ENCODE measurements around the gene OTOP2. TPM values are rescaled to one million over a fixed set of nuclear protein-coding genes. Genes with fewer than 3 reads are reported as not detected.

The OTOP2 gene
- total and polyA plus RNA-seq, 2 of the 4 experiments (the other 2 are of a cell fraction) = not detected

DNA sequence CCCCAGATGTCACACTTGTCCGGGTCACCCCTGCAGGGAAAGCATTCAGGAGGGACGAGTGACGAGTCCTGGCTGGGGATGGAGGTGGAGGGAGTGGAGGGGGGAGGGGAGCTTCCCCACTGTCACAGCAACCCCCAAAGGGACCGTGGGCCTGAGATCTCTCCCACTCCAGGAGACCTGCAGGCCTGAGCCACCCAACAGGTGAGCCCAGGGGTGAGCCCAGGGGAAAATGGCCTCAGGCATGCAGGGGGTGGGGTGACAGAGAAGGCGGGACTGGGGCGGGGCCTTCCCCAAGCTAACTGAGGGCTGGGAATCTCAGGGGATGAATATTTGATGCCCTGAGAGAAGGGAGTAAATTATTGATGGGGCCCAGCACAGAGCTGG, 3.4 kb upstream of the OTOP2 start:
- Histone ChIP-seq H4K91ac (ENCODE audit: insufficient read depth, low read depth, low read length) (no peak overlapping the region), H2BK120ac (ENCODE audit: low read depth, low read length) (no peak overlapping the region)
- POLR2A ChIA-PET (ENCODE audit: unreplicated experiment) = no interaction called here

More for the DNA sequence above, 3.4 kb upstream of the OTOP2 start:
- Histone ChIP-seq H2BK15ac (ENCODE audit: low read depth, low read length) (no peak overlapping the region), H3K56ac (ENCODE audit: extremely low read depth, insufficient read depth, low read length) (no peak overlapping the region), H3K4me1 (ENCODE audit: control insufficient read depth, insufficient read depth, low read length) (no peaks in the 10 kb centered on the region), H3K23ac (ENCODE audit: low read depth, low read length) (no peak overlapping the region), H3K18ac (ENCODE audit: low read depth, low read length) (no peak overlapping the region), H3K27me3 (ENCODE audit: control insufficient read depth, insufficient read depth, low read length) (peaks cover 74% of the 10 kb centered on the region), H4K5ac (ENCODE audit: low read depth, low read length) (no peak overlapping the region), H3K9me1 (ENCODE audit: insufficient read depth, low read length) (no peaks in the 10 kb centered on the region), H4K20me1 (ENCODE audit: insufficient read depth, low read length) (no peaks in the 10 kb centered on the region), H3K9ac (ENCODE audit: low read depth, low read length) (no peak overlapping the region), H2AFZ (replicated peaks; ENCODE audit: low read length, poor library complexity) (no peak overlapping the region), H2BK5ac (ENCODE audit: low read depth, low read length, poor library complexity, severe bottlenecking) (no peak overlapping the region), H4K8ac (ENCODE audit: low read depth in 2 of 2, low read length in 2 of 2) (no peak overlapping the region), H3K4me3 (ENCODE audit: insufficient read depth, low read depth, low read length) (no peak overlapping the region), H3K79me1 (ENCODE audit: low read depth in 1 of 2, low read length in 2 of 2) (no peaks in the 10 kb centered on the region), H3K9me3 (ENCODE audit: control insufficient read depth, insufficient read depth, low read length) (no peaks in the 10 kb centered on the region), H3K4ac (ENCODE audit: low read depth, low read length) (no peak overlapping the region), H2BK20ac (ENCODE audit: low read depth, low read length) (no peak overlapping the region), H3K27ac (ENCODE audit: insufficient read depth, low read length) (no peak overlapping the region), H2AK9ac (replicated peaks; ENCODE audit: low read depth, low read length, poor library complexity) (no peak overlapping the region), H3K36me3 (ENCODE audit: control insufficient read depth, insufficient read depth, low read length) (no peaks in the 10 kb centered on the region), H3K14ac (replicated peaks; ENCODE audit: low read depth, low read length) (no peak overlapping the region), H3K4me2 (ENCODE audit: low read depth, low read length) (no peak overlapping the region), H2AK5ac (ENCODE audit: low read depth, low read length) (no peak overlapping the region)
- intact Hi-C loops (cut with micrococcal nuclease) (no loop called here), dilution Hi-C loops (cut with HindIII; ENCODE audit: low sequenced_read_pairs, unreplicated experiment) (no loop called here), in situ Hi-C loops (cut with MboI; ENCODE audit: low sequenced_read_pairs) (no loop called here)
- ATAC-seq (ENCODE audit: low read depth) (no peak), DNase-seq (no peak)
- no CpG with 5 or more reads among the region's 6 CpGs for WGBS, 2 experiments (ENCODE audit: extremely low coverage in 2 of 2, insufficient read length in 1 of 2)
- CTCF ChIA-PET = no interaction called here
- no TSS peak for BruUV-seq (replicated peaks)
- no peak for TF ChIP-seq FOS (IDR thresholded peaks at IDR 0.05; ENCODE audit: low read depth, low read length)
- no peak for TF ChIP-seq NFE2L2 (IDR thresholded peaks at IDR 0.05; ENCODE audit: low read depth, low read length)
- TF ChIP-seq, protein P1, sequence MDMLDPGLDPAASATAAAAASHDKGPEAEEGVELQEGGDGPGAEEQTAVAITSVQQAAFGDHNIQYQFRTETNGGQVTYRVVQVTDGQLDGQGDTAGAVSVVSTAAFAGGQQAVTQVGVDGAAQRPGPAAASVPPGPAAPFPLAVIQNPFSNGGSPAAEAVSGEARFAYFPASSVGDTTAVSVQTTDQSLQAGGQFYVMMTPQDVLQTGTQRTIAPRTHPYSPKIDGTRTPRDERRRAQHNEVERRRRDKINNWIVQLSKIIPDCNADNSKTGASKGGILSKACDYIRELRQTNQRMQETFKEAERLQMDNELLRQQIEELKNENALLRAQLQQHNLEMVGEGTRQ (IDR thresholded peaks at IDR 0.05; ENCODE audit: low read depth, low read length) = no peak
- no peak for TF ChIP-seq MAFK (IDR thresholded peaks at IDR 0.05; ENCODE audit: low read depth, low read length)
- TF ChIP-seq ELK1 (IDR thresholded peaks at IDR 0.05; ENCODE audit: borderline replicate concordance, low read depth, low read length) = no peak
- TF ChIP-seq MAZ (IDR thresholded peaks at IDR 0.05; ENCODE audit: borderline replicate concordance, low read depth, low read length) = no peak
- no peak for TF ChIP-seq RCOR1 (IDR thresholded peaks at IDR 0.05; ENCODE audit: insufficient replicate concordance, low read length)
- TF ChIP-seq, protein P2, sequence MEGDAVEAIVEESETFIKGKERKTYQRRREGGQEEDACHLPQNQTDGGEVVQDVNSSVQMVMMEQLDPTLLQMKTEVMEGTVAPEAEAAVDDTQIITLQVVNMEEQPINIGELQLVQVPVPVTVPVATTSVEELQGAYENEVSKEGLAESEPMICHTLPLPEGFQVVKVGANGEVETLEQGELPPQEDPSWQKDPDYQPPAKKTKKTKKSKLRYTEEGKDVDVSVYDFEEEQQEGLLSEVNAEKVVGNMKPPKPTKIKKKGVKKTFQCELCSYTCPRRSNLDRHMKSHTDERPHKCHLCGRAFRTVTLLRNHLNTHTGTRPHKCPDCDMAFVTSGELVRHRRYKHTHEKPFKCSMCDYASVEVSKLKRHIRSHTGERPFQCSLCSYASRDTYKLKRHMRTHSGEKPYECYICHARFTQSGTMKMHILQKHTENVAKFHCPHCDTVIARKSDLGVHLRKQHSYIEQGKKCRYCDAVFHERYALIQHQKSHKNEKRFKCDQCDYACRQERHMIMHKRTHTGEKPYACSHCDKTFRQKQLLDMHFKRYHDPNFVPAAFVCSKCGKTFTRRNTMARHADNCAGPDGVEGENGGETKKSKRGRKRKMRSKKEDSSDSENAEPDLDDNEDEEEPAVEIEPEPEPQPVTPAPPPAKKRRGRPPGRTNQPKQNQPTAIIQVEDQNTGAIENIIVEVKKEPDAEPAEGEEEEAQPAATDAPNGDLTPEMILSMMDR (conservative IDR thresholded peaks at IDR 0.05; ENCODE audit: low read depth, low read length) = no peak
- TF ChIP-seq RFX5 (IDR thresholded peaks at IDR 0.05; ENCODE audit: low read depth, low read length) = no peak
- TF ChIP-seq POLR2A (IDR thresholded peaks at IDR 0.05; ENCODE audit: low read depth, low read length) = no peak
- no peak for TF ChIP-seq CHD1 (IDR thresholded peaks at IDR 0.05; ENCODE audit: low read depth, low read length)
- TF ChIP-seq RAD21 (IDR thresholded peaks at IDR 0.05; ENCODE audit: low read length) = no peak
- TF ChIP-seq BHLHE40 (IDR thresholded peaks at IDR 0.05; ENCODE audit: low read depth, low read length) = no peak
- no peak for TF ChIP-seq MXI1 (IDR thresholded peaks at IDR 0.05; ENCODE audit: borderline replicate concordance, low read depth, low read length)
- no peak for TF ChIP-seq CEBPB (IDR thresholded peaks at IDR 0.05; ENCODE audit: low read depth, low read length)
- no peak for TF ChIP-seq SMC3 (IDR thresholded peaks at IDR 0.05; ENCODE audit: low read depth, low read length)

Data from IMR-90 (cell line).